OCI-LY1 (cell line): Measurements from ENCODE around the gene NMRK2.

Experiments used
- H2AFZ ChIP-seq: fragments of 200-600 bp; sonication (generic), shearing (Covaris generic); 2 replicates; pipeline ENCODE4 v1.6.0; 2014; ENCODE audit warnings: antibody characterized with exemption, mild to moderate bottlenecking, low read length
- H3F3A ChIP-seq: fragments of 200-600 bp; sonication (generic), shearing (Covaris generic); 2 replicates; pipeline ENCODE4 v1.6.0; 2014; ENCODE audit warnings: mild to moderate bottlenecking, antibody characterized with exemption, low read length, moderate library complexity; ENCODE audit not compliant: insufficient read depth
- H3K27ac ChIP-seq: fragments of 200-600 bp; sonication (generic); 2 replicates; pipeline ENCODE4 v1.5.1; 2014; ENCODE audit warnings: low read length, mixed run types, mild to moderate bottlenecking, low read depth; ENCODE audit not compliant: poor library complexity, severe bottlenecking
- H3K27me3 ChIP-seq: fragments of 200-600 bp; sonication (generic); 2 replicates; pipeline ENCODE4 v1.6.0; 2014; ENCODE audit warnings: antibody characterized with exemption, mild to moderate bottlenecking, low read length, moderate library complexity; ENCODE audit not compliant: insufficient read depth
- H3K36me3 ChIP-seq: fragments of 200-600 bp; sonication (generic); 2 replicates; pipeline ENCODE4 v1.6.1; 2014; ENCODE audit warnings: mild to moderate bottlenecking, antibody characterized with exemption, low read length, moderate library complexity, mixed read lengths; ENCODE audit not compliant: insufficient read depth
- H3K4me1 ChIP-seq: fragments of 200-600 bp; sonication (generic); 2 replicates; pipeline ENCODE4 v1.5.1; 2014; ENCODE audit warnings: mild to moderate bottlenecking, low read length, moderate library complexity; ENCODE audit not compliant: insufficient read depth, severe bottlenecking
- H3K4me2 ChIP-seq: fragments of 200-600 bp; sonication (generic), shearing (Covaris generic); 2 replicates; pipeline ENCODE4 v1.6.1; 2014; ENCODE audit warnings: low read length
- H3K4me3 ChIP-seq: fragments of 200-600 bp; sonication (generic); 2 replicates; pipeline ENCODE4 v1.5.1; 2014; ENCODE audit warnings: low read length, low read depth, mild to moderate bottlenecking, mixed read lengths; ENCODE audit not compliant: poor library complexity, severe bottlenecking
- H3K79me2 ChIP-seq: fragments of 200-600 bp; shearing (Covaris generic); 2 replicates; pipeline ENCODE4 v1.6.1; 2016; ENCODE audit warnings: mixed run types, low read length, mixed read lengths; ENCODE audit not compliant: insufficient read depth
- H3K9ac ChIP-seq: fragments of 200-600 bp; sonication (generic), shearing (Covaris generic); 2 replicates; pipeline ENCODE4 v1.6.1; 2014; ENCODE audit warnings: mild to moderate bottlenecking, low read length, mixed read lengths
- H3K9me2 ChIP-seq: fragments of 200-600 bp; sonication (generic), shearing (Covaris generic); 2 replicates; pipeline ENCODE4 v1.6.1; 2014; ENCODE audit warnings: low read depth, mild to moderate bottlenecking, low read length, mixed read lengths
- H3K9me3 ChIP-seq: fragments of 200-600 bp; shearing (Covaris generic); 2 replicates; pipeline ENCODE4 v1.6.1; 2014; ENCODE audit warnings: low read length, mixed read lengths
- H4K20me1 ChIP-seq: fragments of 200-600 bp; sonication (generic), shearing (Covaris generic); 2 replicates; pipeline ENCODE4 v1.6.0; 2016; ENCODE audit warnings: mild to moderate bottlenecking, low read length; ENCODE audit not compliant: insufficient read depth
- CTCF ChIP-seq: fragments of 200-600 bp; sonication (generic), shearing (Covaris generic); IDR thresholded peaks from 2 replicates; pipeline ENCODE4 v1.5.1; 2017; ENCODE audit warnings: mild to moderate bottlenecking, antibody characterized with exemption, low read length, moderate library complexity, mixed read lengths
- EZH2 ChIP-seq: fragments of 200-600 bp; sonication (generic), shearing (Covaris generic); IDR thresholded peaks from 2 replicates; pipeline ENCODE4 v1.8.0; 2017; ENCODE audit warnings: borderline replicate concordance, mixed run types, mild to moderate bottlenecking, antibody characterized with exemption, low read length, moderate library complexity, mixed read lengths

NMRK2 gene

GRCh38 chr19:3923096-3923758 lies 9.6 kb upstream of the NMRK2 start:
- TF ChIP-seq CTCF: no peak
- no peak for TF ChIP-seq EZH2
- no peaks in the 10 kb centered on the region for H3F3A ChIP-seq

GRCh38 chr19:3923912-3924311 lies 9.0 kb upstream of the NMRK2 start:
- Histone ChIP-seq H3K9ac (no peak overlapping the region), H3K4me1 (no peaks in the 10 kb centered on the region), H2AFZ (no peak overlapping the region), H3K79me2 (no peaks in the 10 kb centered on the region), H3K4me2 (no peak overlapping the region), H3K9me3 (0 out of 2 replicates have a peak, but pooled peaks cover 3% of the 10 kb centered on the region), H3K4me3 (no peak overlapping the region), H4K20me1 (no peaks in the 10 kb centered on the region), H3F3A (no peaks in the 10 kb centered on the region), H3K27me3 (no peaks in the 10 kb centered on the region), H3K27ac (no peak overlapping the region), H3K36me3 (no peaks in the 10 kb centered on the region; the same call in 1 of the 2 replicates), H3K9me2 (no peaks in the 10 kb centered on the region)
- TF ChIP-seq CTCF (no peak), EZH2 (no peak)

More at GRCh38 chr19:3923096-3923758, 9.6 kb upstream of the NMRK2 start:
- H3K79me2 ChIP-seq: no peaks in the 10 kb centered on the region
- H3K4me3 ChIP-seq: no peak overlapping the region
- no peak overlapping the region for H3K4me2 ChIP-seq
- 0 out of 2 replicates have a peak, but pooled peaks cover 3% of the 10 kb centered on the region for H3K9me3 ChIP-seq
- no peaks in the 10 kb centered on the region for H3K9me2 ChIP-seq
- H3K36me3 ChIP-seq: no peaks in the 10 kb centered on the region; the same call in 1 of the 2 replicates
- no peak overlapping the region for H2AFZ ChIP-seq
- H4K20me1 ChIP-seq: no peaks in the 10 kb centered on the region
- H3K27me3 ChIP-seq: no peaks in the 10 kb centered on the region; the same call in 1 of the 2 replicates
- no peak overlapping the region for H3K27ac ChIP-seq
- H3K4me1 ChIP-seq: no peaks in the 10 kb centered on the region
- H3K9ac ChIP-seq: no peak overlapping the region

- H3K9me2 ChIP-seq: no peaks in the 10 kb centered on the region
- H3K27me3 ChIP-seq: no peaks in the 10 kb centered on the region
- no peaks in the 10 kb centered on the region for H3K36me3 ChIP-seq
- H3F3A ChIP-seq: no peaks in the 10 kb centered on the region
- no peak for TF ChIP-seq EZH2
- TF ChIP-seq CTCF: no peak
- H3K27ac ChIP-seq: no peak overlapping the region
- H2AFZ ChIP-seq: no peak overlapping the region
- no peaks in the 10 kb centered on the region for H3K4me1 ChIP-seq
- no peak overlapping the region for H3K4me2 ChIP-seq
- H3K79me2 ChIP-seq: no peaks in the 10 kb centered on the region
- H3K9me3 ChIP-seq: no peaks in the 10 kb centered on the region
- H3K4me3 ChIP-seq: no peak overlapping the region
- H3K9ac ChIP-seq: no peak overlapping the region
- no peaks in the 10 kb centered on the region for H4K20me1 ChIP-seq
Measured at GRCh38 chr19:3931041-3931440, 1.8 kb upstream of the NMRK2 start.
